SJCRH30 (cell line): Measurements from ENCODE around the gene GAB1. TPM values are rescaled to one million over a fixed set of nuclear protein-coding genes. Genes with fewer than 3 reads are reported as not detected.

ENCODE experiments used
- DNase-seq, 2 experiments: peaks; one replicate each; pipeline ENCODE4 v3.0.0-alpha.2; 2015 to 2020
- H3K27ac ChIP-seq: fragments of 250-450 bp; sonication (Bioruptor Pico); 2 replicates; pipeline ENCODE4 v1.5.1; 2020; ENCODE audit warnings: mild to moderate bottlenecking, moderate library complexity
- H3K27me3 ChIP-seq: fragments of 250-450 bp; sonication (Bioruptor Pico); 2 replicates; pipeline ENCODE4 v1.5.1; 2020; ENCODE audit warnings: mild to moderate bottlenecking, moderate library complexity
- H3K36me3 ChIP-seq: fragments of 250-450 bp; sonication (Bioruptor Pico); 2 replicates; pipeline ENCODE4 v1.5.1; 2020; ENCODE audit warnings: mild to moderate bottlenecking, moderate library complexity
- H3K4me1 ChIP-seq: fragments of 250-450 bp; sonication (Bioruptor Pico); 2 replicates; pipeline ENCODE4 v1.5.1; 2020; ENCODE audit warnings: mild to moderate bottlenecking, moderate library complexity
- H3K4me3 ChIP-seq: fragments of 250-450 bp; sonication (Bioruptor Pico); 2 replicates; pipeline ENCODE4 v1.5.1; 2020; ENCODE audit warnings: mild to moderate bottlenecking, moderate library complexity
- H3K9me3 ChIP-seq: fragments of 250-450 bp; sonication (Bioruptor Pico); replicated peaks from 2 replicates; pipeline ENCODE4 v1.5.1; 2020; ENCODE audit warnings: mild to moderate bottlenecking, moderate library complexity
- total RNA-seq: library from RNA; depleted of rRNA; stranded (reverse); fragments of >200 nt; shearing (Covaris generic); gene quantifications from 2 replicates; pipeline ENCODE4 v1.2.3, GENCODE V29; 2014

GAB1 gene
- total RNA-seq, 1 experiment from 2014 or later = 14.0 TPM

- H3K27ac ChIP-seq = no peak overlapping the region
- no peak for DNase-seq
- no peaks in the 10 kb centered on the region for H3K27me3 ChIP-seq
- no peaks in the 10 kb centered on the region for H3K9me3 ChIP-seq
- H3K36me3 ChIP-seq = peaks cover 4% of the 10 kb centered on the region; the same call in 1 of the 2 replicates
- 0 out of 2 replicates have a peak, but pooled peaks cover 3% of the 10 kb centered on the region for H3K4me1 ChIP-seq
- no peak overlapping the region for H3K4me3 ChIP-seq
Measured at GRCh38 chr4:143421609-143422008, 84.9 kb downstream of the GAB1 start.

- DNase-seq = peak in 1 of 2 experiments; percentile 5
Measured at GRCh38 chr4:143424276-143424675, 87.6 kb downstream of the GAB1 start.

GRCh38 chr4:143431526-143432257 lies 95.0 kb downstream of the GAB1 start:
- DNase-seq = no peak
- H3K4me1 ChIP-seq = no peaks in the 10 kb centered on the region
- H3K9me3 ChIP-seq = no peaks in the 10 kb centered on the region; the same call in 1 of the 2 replicates
- H3K27me3 ChIP-seq = no peaks in the 10 kb centered on the region
- H3K27ac ChIP-seq = no peak overlapping the region
- no peak overlapping the region for H3K4me3 ChIP-seq
- no peaks in the 10 kb centered on the region for H3K36me3 ChIP-seq

More at GRCh38 chr4:143424276-143424675, 87.6 kb downstream of the GAB1 start:
- Histone ChIP-seq H3K4me3 (no peak overlapping the region), H3K9me3 (no peaks in the 10 kb centered on the region; the same call in 1 of the 2 replicates), H3K4me1 (0 out of 2 replicates have a peak, but pooled peaks cover 3% of the 10 kb centered on the region), H3K36me3 (0 out of 2 replicates have a peak, but pooled peaks cover 1% of the 10 kb centered on the region), H3K27ac (no peak overlapping the region), H3K27me3 (no peaks in the 10 kb centered on the region)

GRCh38 chr4:143432258-143432591 lies 95.5 kb downstream of the GAB1 start:
- no peaks in the 10 kb centered on the region for H3K36me3 ChIP-seq
- H3K4me3 ChIP-seq = no peak overlapping the region
- no peak for DNase-seq
- no peaks in the 10 kb centered on the region for H3K27me3 ChIP-seq
- H3K9me3 ChIP-seq = no peaks in the 10 kb centered on the region; the same call in 1 of the 2 replicates
- no peaks in the 10 kb centered on the region for H3K4me1 ChIP-seq
- no peak overlapping the region for H3K27ac ChIP-seq

- Histone ChIP-seq H3K27me3 (no peaks in the 10 kb centered on the region), H3K27ac (no peak overlapping the region), H3K4me1 (no peaks in the 10 kb centered on the region), H3K9me3 (no peaks in the 10 kb centered on the region; the same call in 1 of the 2 replicates), H3K36me3 (no peaks in the 10 kb centered on the region), H3K4me3 (no peak overlapping the region)
- no peak for DNase-seq
Measured at GRCh38 chr4:143433231-143433630, 96.6 kb downstream of the GAB1 start.

- no peak for DNase-seq
- no peaks in the 10 kb centered on the region for H3K4me1 ChIP-seq
- no peaks in the 10 kb centered on the region for H3K36me3 ChIP-seq
- H3K27me3 ChIP-seq = no peaks in the 10 kb centered on the region
- no peaks in the 10 kb centered on the region for H3K9me3 ChIP-seq
- H3K4me3 ChIP-seq = no peak overlapping the region
- no peak overlapping the region for H3K27ac ChIP-seq
Measured at GRCh38 chr4:143435955-143436354, 99.3 kb downstream of the GAB1 start.

GRCh38 chr4:143437476-143437875 lies 100.8 kb downstream of the GAB1 start:
- Histone ChIP-seq H3K36me3 (no peaks in the 10 kb centered on the region), H3K9me3 (no peaks in the 10 kb centered on the region), H3K27ac (no peak overlapping the region), H3K27me3 (no peaks in the 10 kb centered on the region), H3K4me3 (no peak overlapping the region), H3K4me1 (no peaks in the 10 kb centered on the region)
- DNase-seq = no peak

GRCh38 chr4:143437937-143438336 lies 101.3 kb downstream of the GAB1 start:
- no peak overlapping the region for H3K4me3 ChIP-seq
- no peak for DNase-seq
- no peaks in the 10 kb centered on the region for H3K36me3 ChIP-seq
- H3K27me3 ChIP-seq = no peaks in the 10 kb centered on the region
- H3K4me1 ChIP-seq = no peaks in the 10 kb centered on the region
- no peaks in the 10 kb centered on the region for H3K9me3 ChIP-seq
- H3K27ac ChIP-seq = no peak overlapping the region

- Histone ChIP-seq H3K4me1 (no peaks in the 10 kb centered on the region), H3K4me3 (no peak overlapping the region), H3K36me3 (no peaks in the 10 kb centered on the region), H3K9me3 (no peaks in the 10 kb centered on the region), H3K27ac (no peak overlapping the region), H3K27me3 (no peaks in the 10 kb centered on the region)
- peak; percentile 3 to 14 for DNase-seq
Measured at GRCh38 chr4:143438710-143439109, 102.0 kb downstream of the GAB1 start.

- Histone ChIP-seq H3K27ac (no peak overlapping the region), H3K36me3 (no peaks in the 10 kb centered on the region), H3K4me1 (no peaks in the 10 kb centered on the region), H3K9me3 (no peaks in the 10 kb centered on the region), H3K27me3 (no peaks in the 10 kb centered on the region), H3K4me3 (no peak overlapping the region)
- no peak for DNase-seq
Measured at GRCh38 chr4:143441109-143441508, 104.4 kb downstream of the GAB1 start.

GRCh38 chr4:143441678-143442077 lies 105.0 kb downstream of the GAB1 start:
- H3K4me3 ChIP-seq = no peak overlapping the region
- no peak overlapping the region for H3K27ac ChIP-seq
- no peaks in the 10 kb centered on the region for H3K27me3 ChIP-seq
- DNase-seq = no peak
- no peaks in the 10 kb centered on the region for H3K4me1 ChIP-seq
- no peaks in the 10 kb centered on the region for H3K36me3 ChIP-seq
- H3K9me3 ChIP-seq = no peaks in the 10 kb centered on the region

GRCh38 chr4:143443728-143444127 lies 107.1 kb downstream of the GAB1 start:
- no peaks in the 10 kb centered on the region for H3K36me3 ChIP-seq
- no peaks in the 10 kb centered on the region for H3K27me3 ChIP-seq
- H3K27ac ChIP-seq = no peak overlapping the region
- no peak for DNase-seq
- no peaks in the 10 kb centered on the region for H3K4me1 ChIP-seq
- no peak overlapping the region for H3K4me3 ChIP-seq
- no peaks in the 10 kb centered on the region for H3K9me3 ChIP-seq

GRCh38 chr4:143451186-143451585 lies 114.5 kb downstream of the GAB1 start:
- no peaks in the 10 kb centered on the region for H3K27me3 ChIP-seq
- no peak overlapping the region for H3K4me3 ChIP-seq
- H3K9me3 ChIP-seq = no peaks in the 10 kb centered on the region
- H3K36me3 ChIP-seq = no peaks in the 10 kb centered on the region
- no peaks in the 10 kb centered on the region for H3K4me1 ChIP-seq
- H3K27ac ChIP-seq = no peak overlapping the region
- DNase-seq = no peak

- H3K27me3 ChIP-seq = no peaks in the 10 kb centered on the region
- H3K4me1 ChIP-seq = no peaks in the 10 kb centered on the region
- no peak for DNase-seq
- H3K27ac ChIP-seq = no peak overlapping the region
- H3K9me3 ChIP-seq = no peaks in the 10 kb centered on the region
- no peaks in the 10 kb centered on the region for H3K36me3 ChIP-seq
- H3K4me3 ChIP-seq = no peak overlapping the region
Measured at GRCh38 chr4:143455211-143455610, 118.5 kb downstream of the GAB1 start.

GRCh38 chr4:143458966-143459365 lies 122.3 kb downstream of the GAB1 start:
- Histone ChIP-seq H3K4me3 (no peak overlapping the region), H3K9me3 (no peaks in the 10 kb centered on the region), H3K27ac (no peak overlapping the region), H3K36me3 (no peaks in the 10 kb centered on the region; the same call in 1 of the 2 replicates), H3K27me3 (no peaks in the 10 kb centered on the region), H3K4me1 (no peaks in the 10 kb centered on the region)
- no peak for DNase-seq
